ENCODE data around the gene SLC39A11.

The SLC39A11 gene

GRCh38 chr17:73050797-73051196 lies 41.7 kb downstream of the SLC39A11 start:
- no peaks in the 10 kb centered on the region for H3K36me3 ChIP-seq (replicated peaks)
- no peak for TF ChIP-seq CTCF (IDR thresholded peaks at IDR 0.05; ENCODE audit: low read depth, low read length, missing control alignments)
- in situ Hi-C loops (cut with HindIII; ENCODE audit: low pct_ligation_motif_present, low sequenced_read_pairs): no loop called here

GRCh38 chr17:73048170-73048569 lies 44.3 kb downstream of the SLC39A11 start:
- in situ Hi-C loops (cut with HindIII; ENCODE audit: low pct_ligation_motif_present, low sequenced_read_pairs): no loop called here
- no peak overlapping the region for H3K27ac ChIP-seq
- no peaks in the 10 kb centered on the region for H3K27me3 ChIP-seq (replicated peaks)
- no peaks in the 10 kb centered on the region for H3K36me3 ChIP-seq (replicated peaks)
- TF ChIP-seq CTCF (IDR thresholded peaks at IDR 0.05; ENCODE audit: low read depth, low read length, missing control alignments): no peak
- no peak overlapping the region for H3K4me3 ChIP-seq (ENCODE audit: low read depth, low read length)
- DNase-seq: no peak

More at GRCh38 chr17:73050797-73051196, 41.7 kb downstream of the SLC39A11 start:
- H3K27me3 ChIP-seq (replicated peaks): no peaks in the 10 kb centered on the region
- H3K27ac ChIP-seq: no peak overlapping the region
- DNase-seq: no peak
- H3K4me3 ChIP-seq (ENCODE audit: low read depth, low read length): no peak overlapping the region

GRCh38 chr17:73045724-73046123 lies 46.8 kb downstream of the SLC39A11 start:
- in situ Hi-C loops (cut with HindIII; ENCODE audit: low pct_ligation_motif_present, low sequenced_read_pairs): no loop called here
- TF ChIP-seq CTCF (IDR thresholded peaks at IDR 0.05; ENCODE audit: low read depth, low read length, missing control alignments): no peak
- H3K36me3 ChIP-seq (replicated peaks): no peaks in the 10 kb centered on the region
- no peak overlapping the region for H3K27ac ChIP-seq
- H3K27me3 ChIP-seq (replicated peaks): no peaks in the 10 kb centered on the region
- no peak overlapping the region for H3K4me3 ChIP-seq (ENCODE audit: low read depth, low read length)
- DNase-seq: no peak

- no peak for TF ChIP-seq CTCF (IDR thresholded peaks at IDR 0.05; ENCODE audit: low read depth, low read length, missing control alignments)
- Histone ChIP-seq H3K4me3 (ENCODE audit: low read depth, low read length) (no peak overlapping the region), H3K27me3 (replicated peaks) (no peaks in the 10 kb centered on the region), H3K36me3 (replicated peaks) (no peaks in the 10 kb centered on the region), H3K27ac (peak overlapping the region; percentile 67)
- DNase-seq: peak; percentile 68
- in situ Hi-C loops (cut with HindIII; ENCODE audit: low pct_ligation_motif_present, low sequenced_read_pairs): no loop called here
Measured at GRCh38 chr17:73043686-73044581, 48.6 kb downstream of the SLC39A11 start.

- peak overlapping the region; percentile 67 for H3K27ac ChIP-seq
- H3K27me3 ChIP-seq (replicated peaks): no peaks in the 10 kb centered on the region
- in situ Hi-C loops (cut with HindIII; ENCODE audit: low pct_ligation_motif_present, low sequenced_read_pairs): no loop called here
- H3K4me3 ChIP-seq (ENCODE audit: low read depth, low read length): no peak overlapping the region
- no peak for DNase-seq
- no peak for TF ChIP-seq CTCF (IDR thresholded peaks at IDR 0.05; ENCODE audit: low read depth, low read length, missing control alignments)
- H3K36me3 ChIP-seq (replicated peaks): no peaks in the 10 kb centered on the region
Measured at GRCh38 chr17:73042809-73043685, 49.4 kb downstream of the SLC39A11 start.
